ENCODE measurements around the gene OR51I2.

The OR51I2 gene, protein sequence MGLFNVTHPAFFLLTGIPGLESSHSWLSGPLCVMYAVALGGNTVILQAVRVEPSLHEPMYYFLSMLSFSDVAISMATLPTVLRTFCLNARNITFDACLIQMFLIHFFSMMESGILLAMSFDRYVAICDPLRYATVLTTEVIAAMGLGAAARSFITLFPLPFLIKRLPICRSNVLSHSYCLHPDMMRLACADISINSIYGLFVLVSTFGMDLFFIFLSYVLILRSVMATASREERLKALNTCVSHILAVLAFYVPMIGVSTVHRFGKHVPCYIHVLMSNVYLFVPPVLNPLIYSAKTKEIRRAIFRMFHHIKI
- total RNA-seq: 0 to 1.1 (median 0) reads per million in 17 experiments

DNA sequence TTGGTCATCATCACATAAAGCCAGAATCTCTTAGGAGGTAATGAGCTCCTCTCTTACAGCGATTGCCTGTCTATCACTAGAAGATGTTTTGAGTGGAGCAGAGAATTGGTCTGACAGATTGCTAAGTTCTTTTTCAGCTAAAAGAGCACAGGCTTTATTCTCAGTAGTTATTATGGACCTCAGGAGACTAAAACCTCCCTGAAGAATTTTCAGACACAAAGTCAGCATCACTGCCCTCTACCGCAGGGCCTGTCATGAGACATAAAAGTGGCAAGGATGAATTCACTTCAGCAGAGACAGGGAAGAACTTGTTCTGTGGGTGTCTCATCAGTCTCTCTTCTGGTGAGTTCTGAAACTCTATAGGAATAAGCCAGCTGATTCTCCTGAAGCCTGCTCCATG lies at the start of gene OR51I2:
Gene OR51I2 (plus strand): TSS at position 301 of the 400 bp plus-strand sequence. CDS start 4,166 bp downstream, outside the sequence.
- DNase-seq: no peak

DNA sequence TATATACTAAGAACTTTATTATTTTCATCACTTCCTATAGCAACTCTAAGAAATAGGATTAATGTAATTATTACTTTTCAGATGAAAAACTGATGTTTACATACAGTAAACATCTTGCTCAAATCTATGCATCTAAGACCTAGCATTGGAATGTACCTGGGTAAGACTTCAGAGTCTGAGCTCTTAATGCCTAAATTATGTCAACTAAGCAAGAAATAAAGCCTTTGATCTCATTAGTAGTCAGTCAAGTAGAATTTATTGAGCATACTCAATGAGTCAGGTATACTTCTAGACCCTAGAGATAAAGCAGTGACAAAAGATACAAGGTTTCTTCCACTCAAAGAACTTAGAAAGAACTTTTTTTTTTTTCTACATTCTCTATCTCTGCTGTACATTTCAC lies 44.0 kb upstream of the OR51I2 start:
- DNase-seq: no peak

DNA sequence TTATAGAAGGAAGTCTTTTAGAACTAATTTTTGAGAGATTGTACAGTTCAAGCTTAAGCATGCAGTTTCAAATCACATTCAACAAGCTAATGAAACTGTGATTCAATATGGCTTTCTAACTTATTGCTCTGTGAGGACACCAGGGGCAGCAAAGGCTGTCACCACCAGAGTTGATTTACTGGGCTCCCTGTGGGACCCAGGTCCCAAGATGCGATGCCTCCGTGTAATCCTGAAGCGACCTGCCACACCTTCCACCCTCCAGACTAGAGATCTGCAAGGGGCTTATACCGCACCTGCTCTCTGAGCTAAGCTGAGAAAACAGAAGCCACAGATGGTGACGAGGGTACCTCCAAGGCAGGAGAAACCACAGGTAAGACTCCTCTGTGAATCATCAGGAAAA lies 28.1 kb upstream of the OR51I2 start:
- no peak for DNase-seq

DNA sequence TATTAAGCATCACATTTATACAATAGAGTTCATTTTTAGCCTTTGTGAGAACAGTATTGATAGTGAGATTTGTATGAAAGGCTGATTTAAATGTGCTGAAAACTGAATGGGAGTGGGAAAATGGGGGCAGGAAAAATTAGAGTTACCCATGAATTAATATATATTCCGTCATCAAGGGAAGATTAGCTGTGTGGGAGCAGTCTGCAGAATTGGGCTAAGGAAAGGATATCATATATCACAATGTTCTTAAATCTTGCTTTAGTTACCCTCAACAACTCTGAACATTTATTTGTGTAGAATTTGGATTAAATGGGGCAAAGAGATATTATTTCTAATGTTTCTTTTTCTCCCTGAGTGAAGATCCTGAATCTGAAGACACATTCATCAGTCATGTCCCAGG lies 27.3 kb upstream of the OR51I2 start, which contains the start of gene OR51Q1:
Gene OR51Q1 (plus strand): TSS at position 301 of the 400 bp plus-strand sequence. CDS start 90 bp downstream, at position 391.
- no peak for DNase-seq

DNA sequence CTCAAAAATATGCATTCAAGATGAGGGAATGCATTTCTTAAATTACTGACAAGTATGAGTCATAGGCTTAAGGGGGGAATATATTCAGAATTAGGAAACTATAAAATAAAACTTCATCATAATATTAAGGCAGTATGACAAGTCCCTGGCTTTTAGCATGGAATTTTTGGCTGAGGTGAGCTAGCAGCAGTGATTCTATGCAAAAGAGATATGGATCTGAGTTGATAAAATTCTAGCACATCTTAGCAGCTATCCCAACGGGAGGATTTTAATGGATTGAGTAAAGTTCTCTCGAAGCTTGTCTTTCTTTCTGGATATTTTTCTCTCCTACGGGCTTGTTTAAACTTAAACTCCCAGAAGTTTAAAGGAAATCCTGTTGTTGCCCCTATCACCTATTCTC lies 26.0 kb upstream of the OR51I2 start:
- DNase-seq: no peak

DNA sequence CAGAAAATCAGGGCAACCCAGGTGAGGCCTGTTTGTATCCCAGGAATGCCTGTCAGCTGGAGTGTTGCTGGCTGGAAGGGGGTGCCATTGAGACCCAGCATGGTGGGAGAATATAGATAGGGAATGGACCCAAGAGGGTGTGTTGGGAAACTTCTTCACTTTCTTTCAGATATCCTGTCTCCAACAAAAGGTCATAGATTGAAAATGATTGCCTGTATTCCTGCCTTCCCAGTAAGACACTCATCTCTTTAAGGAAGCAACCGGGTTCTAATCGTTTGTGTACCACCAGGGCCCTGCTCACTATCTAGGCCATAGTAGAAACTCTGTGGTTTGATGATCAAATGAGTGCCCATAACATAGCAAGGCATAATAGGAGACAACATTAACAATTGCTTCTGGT lies 7.7 kb upstream of the OR51I2 start, which contains the start of gene OR51I1:
Gene OR51I1 (minus strand): TSS at position 101 of the 400 bp plus-strand sequence. CDS start 0 bp downstream, at position 101.
- DNase-seq: no peak

DNA sequence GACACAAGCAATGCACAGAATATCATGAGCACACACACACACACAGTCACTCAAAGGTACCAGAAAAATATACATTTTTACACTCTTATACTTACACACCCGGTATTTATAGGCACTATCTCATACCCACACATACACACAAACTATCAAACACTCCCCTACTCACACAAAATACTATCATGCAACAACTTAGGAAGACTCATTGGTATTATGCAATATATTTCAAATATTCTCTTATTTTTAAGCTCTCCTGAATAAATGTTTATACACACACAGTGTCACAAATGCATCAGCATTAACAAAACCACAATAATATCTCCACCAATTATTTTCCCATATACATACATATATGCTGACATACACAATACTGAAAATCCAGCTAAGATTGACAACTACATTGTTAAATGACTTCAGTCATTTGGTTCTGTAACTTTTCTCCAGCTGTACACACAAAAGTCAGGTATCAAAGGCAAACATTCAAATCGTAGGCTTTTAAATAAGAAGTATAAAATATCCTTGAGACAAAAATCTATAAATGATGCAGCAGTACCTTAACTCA lies 5.2 kb upstream of the OR51I2 start:
- no peak for DNase-seq

DNA sequence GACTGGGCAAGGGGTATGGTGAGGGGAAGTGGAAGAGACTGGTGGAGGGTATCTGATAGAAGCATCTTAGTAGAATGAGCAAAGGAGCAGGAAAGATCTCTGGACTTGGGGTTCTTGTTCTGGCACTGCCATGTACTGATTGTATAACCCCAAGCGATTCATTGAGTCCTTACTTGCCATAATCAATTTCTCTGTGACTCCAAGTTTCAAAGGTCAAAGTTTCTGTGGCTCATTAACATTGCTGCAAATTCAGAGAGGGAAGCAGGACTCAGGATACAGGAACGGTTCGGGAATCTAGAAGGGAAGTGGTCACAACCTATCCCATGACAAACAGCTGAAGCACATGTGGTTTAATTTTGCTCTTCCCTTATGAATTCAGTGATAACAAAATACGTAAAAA lies 309 bp downstream of the OR51I2 start:
- DNase-seq: no peak

DNA sequence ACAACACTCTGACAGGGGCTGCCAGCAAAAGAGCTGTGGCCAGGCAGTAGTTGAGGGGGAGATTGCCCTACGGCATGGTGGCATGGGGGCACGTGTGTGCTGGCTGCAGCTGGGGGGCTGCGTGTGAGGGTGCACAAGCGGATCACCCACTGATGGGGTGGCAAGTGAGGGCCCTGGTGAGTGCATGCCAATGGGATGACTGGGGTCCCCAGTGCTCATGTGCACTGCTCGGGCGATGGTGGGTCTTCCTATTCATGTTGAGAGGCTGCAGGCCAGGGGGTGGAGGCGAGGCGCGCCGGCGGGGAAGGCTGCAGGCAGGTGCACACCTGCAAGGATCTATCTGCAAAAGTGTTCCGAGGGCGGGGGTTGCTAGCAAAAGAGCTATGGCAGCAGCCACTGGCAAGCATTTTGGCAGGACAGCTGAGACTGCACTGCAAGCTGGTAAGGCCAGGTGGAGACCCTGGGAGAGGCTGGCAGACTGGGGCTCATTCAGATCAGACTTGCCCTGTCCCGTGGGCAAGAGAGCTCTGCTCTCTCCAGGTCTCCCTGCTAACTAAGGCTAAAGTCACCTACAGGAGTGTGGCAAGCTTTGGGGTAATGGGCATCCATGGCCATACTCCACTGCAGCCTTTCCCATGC lies 12.0 kb downstream of the OR51I2 start:
- no peak for DNase-seq

DNA sequence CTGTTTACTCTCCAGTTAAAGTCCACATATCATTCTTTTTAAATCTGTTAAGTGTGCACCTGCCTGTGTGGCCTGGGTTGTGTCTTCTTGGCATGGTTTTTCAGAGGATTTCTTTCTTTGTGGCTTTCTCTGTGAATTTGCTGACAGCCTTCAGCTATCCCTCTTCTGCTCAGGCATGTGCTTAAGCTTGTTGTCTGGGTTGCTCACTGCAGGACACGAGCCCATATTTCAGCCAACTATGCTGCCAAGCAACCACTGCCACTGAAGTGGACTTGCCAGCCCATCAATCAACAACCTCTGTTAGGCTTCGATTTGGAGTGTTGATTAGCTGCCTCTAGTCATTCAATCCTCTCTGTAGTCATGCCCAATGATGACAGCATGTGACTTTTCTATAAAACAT lies 18.4 kb downstream of the OR51I2 start:
- no peak for DNase-seq

DNA sequence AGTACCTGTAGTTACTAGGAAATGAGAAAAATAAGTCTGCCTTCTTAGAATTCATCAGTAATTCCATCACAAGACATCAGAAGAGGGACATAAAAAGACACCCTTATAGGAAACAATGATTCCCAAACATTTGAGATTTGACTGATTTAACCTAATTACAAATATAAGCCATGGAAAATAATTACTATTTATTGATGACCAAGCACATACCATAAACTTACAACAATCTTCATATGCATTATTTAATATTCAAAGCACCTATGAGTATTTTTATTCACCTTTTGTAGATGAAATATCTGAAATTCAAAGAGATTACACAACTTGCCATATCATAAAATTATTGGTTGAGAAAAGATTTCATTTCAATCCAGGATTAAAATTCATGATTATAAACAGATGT lies 24.8 kb downstream of the OR51I2 start:
- DNase-seq: no peak

DNA sequence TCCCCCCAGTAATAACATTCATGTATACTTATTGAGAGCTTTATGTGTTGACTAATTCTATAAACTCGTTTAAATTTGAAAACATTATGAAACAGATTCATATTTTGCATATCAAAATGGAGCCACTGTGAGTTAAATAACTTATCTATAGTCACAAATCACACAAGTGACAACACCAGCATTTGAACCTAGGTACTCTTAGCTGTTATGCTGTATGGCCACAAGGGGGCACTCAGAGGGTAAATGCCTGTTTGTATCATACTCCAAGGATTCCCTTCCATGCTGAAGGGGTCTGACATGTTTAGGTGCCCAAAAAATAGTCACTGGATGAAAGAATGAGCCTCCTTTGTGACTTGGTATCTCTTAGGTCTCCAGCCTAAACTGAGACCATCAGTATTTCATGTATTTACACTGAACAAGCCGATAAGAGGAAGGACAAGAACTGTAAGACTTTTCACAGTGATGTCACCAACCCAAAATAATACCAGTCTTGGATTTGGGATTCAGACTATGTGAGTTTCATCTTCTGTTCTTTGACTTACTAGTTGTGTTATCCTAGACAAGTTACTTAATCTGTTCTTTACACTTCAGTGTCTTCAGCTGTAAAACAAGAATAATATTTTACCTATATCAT lies 27.2 kb downstream of the OR51I2 start:
- peak; percentile 62 to 80 (median 67) for DNase-seq

DNA sequence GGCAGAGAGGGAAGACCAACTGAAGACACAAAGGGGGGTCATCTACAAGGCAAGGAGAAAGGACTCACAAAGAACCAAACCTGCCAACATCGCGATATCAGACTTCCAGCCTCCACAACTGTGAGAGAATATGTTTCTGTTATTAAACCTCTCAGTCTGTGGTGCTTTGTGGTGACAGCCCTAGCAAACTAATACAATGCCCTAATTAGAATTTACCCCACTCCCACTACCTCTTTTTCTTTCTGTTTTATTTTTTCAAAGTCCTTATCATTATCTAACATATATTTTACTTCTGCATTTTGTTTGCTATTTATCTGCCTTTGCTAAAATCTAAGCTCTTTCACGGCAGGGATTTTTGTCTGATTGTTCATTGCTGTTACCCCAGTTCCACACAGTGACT lies 36.9 kb downstream of the OR51I2 start:
- DNase-seq: no peak

DNA sequence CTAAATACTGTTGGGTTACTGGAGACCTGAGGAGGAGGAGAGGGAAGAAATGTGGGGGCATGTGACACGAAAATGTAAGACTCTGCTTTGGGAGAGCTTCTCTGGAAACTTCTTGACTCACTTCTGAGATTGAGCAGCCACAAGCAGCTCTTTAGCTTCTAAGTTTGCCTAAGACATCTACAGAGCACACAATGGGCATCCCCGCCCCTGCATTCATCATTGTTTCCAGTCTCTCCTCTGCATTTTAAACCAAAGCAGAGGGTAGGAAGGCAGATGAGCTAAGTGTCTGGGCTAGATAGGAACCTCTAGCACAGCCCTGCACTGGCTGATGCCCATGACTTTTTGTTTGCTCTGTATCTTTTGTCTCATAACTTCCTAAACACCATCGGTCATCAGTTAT lies 37.3 kb downstream of the OR51I2 start:
- no peak for DNase-seq

DNA sequence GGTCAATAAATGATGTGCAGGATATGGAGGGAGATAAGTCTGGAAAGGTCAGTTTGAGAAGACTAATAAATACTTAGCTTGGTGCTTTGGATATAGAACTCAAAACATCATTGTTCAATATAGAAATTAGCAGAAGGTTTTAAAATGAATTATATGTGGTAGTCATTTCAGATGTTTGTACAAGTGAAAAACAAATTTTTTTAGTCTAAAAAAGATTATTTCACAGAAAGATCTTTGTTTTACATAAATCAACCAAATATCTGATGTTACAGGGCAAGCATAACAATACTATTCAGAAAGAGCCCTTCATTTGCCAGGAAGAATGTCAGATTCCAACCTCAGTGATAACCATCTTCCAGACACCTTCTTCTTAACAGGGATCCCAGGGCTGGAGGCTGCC lies 39.3 kb downstream of the OR51I2 start, which contains the start of gene OR52D1:
Gene OR52D1 (plus strand): TSS at position 301 of the 400 bp plus-strand sequence. CDS start 22 bp downstream, at position 323.
- DNase-seq: no peak

DNA sequence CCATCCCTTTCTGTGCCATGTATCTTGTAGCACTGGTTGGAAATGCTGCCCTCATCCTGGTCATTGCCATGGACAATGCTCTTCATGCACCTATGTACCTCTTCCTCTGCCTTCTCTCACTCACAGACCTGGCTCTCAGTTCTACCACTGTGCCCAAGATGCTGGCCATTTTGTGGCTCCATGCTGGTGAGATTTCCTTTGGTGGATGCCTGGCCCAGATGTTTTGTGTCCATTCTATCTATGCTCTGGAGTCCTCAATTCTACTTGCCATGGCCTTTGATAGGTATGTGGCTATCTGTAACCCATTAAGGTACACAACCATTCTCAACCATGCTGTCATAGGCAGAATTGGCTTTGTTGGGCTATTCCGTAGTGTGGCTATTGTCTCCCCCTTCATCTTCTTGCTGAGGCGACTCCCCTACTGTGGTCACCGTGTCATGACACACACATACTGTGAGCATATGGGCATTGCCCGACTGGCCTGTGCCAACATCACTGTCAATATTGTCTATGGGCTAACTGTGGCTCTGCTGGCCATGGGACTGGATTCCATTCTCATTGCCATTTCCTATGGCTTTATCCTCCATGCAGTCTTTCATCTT lies 39.8 kb downstream of the OR51I2 start:
- DNase-seq: no peak

DNA sequence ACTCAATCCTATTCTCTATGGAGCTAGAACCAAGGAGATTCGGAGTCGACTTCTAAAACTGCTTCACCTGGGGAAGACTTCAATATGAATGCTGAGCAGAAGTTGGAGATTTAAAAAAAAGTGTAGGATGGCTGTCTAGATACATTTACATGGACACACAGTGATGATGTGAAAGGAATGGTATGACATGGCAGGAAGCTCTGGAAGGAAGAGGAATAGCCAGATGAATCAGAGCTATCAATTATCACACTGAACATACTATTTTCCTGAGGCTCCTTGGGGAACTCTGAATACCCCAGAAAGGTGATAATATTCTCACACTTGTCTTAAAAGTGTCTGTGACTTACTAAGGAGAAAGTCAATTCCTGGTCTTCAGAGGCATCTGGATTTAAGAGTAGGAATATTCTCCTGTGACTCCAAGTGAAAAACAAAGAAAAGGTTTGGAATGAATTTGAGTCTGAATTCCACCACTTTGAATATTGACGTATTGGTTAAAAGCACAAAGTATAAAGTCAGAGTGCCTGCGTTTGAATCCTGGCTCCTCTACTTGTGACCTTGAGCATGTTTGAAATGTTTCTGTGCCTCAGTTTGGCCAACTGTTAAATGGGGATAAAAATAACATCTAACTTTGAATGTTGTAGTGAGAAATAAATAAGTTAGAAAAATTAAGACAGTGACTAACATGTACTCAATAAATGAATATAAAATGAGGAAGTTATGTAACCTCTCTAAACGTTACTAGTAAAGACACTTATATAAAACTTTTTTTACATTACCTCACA lies 40.6 kb downstream of the OR51I2 start:
- peak in 1 of 4 experiments; percentile 3 for DNase-seq

DNA sequence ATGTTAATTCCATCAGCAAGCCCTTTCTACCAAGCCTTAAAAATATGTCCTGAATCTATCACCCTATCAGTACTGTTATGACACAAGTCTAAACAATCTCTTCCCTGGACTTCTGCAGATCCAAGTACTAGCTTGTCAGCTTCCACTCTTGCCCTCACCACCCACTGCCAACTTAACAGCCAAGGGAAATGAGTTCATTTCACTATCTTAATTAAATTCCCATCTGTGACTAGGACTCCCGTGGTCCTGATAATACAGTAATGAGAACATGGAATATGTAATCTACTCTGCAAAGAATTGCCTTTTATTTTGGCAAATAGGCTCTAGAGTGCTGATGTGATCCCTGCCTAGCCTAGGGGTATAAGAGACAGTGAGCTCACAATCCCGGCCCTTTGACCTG lies 50.5 kb downstream of the OR51I2 start:
- no peak for DNase-seq

DNA sequence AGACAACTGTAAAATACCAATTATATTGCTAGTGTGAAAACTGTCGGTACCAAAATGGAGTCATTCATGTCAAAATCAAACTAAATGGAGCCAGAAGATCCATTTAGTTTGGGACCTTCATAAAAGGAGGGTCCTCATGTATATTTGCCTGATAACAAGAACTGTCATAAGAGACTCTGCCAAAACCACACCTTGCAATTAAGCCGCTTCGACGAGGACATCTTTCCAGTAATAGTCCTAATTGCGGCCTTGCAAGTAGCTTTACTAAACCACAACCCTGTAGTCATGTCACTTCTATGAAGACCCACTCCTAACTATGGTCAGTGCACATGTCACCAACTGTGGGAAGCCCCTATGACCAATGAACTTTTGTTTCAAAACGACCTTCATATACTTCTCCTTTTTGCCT lies 51.3 kb downstream of the OR51I2 start:
- peak in 2 of 4 experiments; percentile 4 to 9 for DNase-seq

DNA sequence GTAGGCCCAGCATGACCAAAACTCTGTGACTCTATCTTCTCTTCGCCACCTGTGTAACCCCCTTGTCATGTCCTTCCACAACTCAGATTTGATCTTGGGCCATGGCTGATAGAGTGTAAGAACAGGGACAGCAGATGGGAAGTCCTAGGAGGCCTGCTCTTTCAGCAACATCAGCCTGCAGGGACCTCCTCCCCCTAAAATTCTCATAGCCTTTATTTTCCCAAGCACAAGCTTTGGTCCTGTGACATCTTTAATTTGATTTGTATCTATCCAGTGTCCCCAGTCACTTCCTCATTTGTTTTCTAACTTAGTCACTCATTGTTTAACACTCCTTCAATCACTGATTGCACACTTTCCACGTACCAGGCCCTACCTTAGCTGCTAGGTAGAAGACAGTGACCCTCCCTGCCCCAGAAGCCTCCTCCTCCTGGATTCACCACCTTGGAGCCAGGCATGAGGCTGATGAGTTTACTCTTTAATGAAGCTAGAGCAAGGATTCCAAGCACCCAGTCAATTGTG lies 55.3 kb downstream of the OR51I2 start:
- DNase-seq: no peak

DNA sequence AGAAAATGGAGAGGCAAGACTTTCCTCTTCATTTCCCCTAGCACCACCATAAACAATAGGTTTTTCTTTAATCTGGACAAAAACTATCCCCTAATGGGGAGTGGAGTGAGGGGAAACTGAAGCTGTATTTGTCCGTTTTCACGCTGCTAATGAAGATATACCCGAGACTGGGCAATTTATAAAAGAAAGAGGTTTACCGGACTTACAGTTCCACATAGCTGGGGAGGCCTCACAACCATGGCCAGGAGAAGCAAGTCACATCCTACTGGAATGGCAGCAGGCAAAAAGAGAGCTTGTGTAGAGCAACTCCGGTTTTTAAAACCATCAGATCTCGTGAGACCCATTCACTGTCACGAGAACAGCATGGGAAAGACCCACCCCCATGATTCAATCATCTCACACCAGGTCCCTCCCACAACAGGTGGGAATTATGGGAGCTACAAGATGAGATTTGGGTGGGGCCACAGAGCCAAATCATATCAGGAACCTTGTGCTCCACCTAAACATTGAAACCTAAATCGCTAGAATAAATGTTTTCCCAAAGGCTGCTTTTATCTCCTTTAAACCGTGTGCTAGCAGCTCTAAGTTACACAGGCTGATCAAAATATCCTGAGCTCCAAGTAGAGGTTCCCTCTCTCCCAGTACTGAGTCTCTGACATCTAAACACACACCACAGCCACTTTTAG lies 56.4 kb downstream of the OR51I2 start:
- DNase-seq: no peak
